GM23248 (cell line): Measurements from ENCODE around the gene CDC123.

ENCODE experiments used
- EZH2 ChIP-seq: fragments of 200-600 bp; sonication (generic); IDR thresholded peaks from 2 replicates; pipeline ENCODE4 v1.6.1; 2018; ENCODE audit warnings: antibody characterized with exemption, mild to moderate bottlenecking; ENCODE audit not compliant: insufficient read depth, poor library complexity, severe bottlenecking
- EZH2phosphoT487 ChIP-seq: fragments of 200-600 bp; sonication (generic); IDR thresholded peaks from 2 replicates; pipeline ENCODE4 v1.6.1; 2018; ENCODE audit warnings: antibody characterized with exemption, moderate library complexity, mild to moderate bottlenecking, low read depth; ENCODE audit not compliant: insufficient read depth

GRCh38 chr10:12214093-12214492, 18.1 kb downstream of the CDC123 start:
- TF ChIP-seq EZH2, result no peak
- no peak for TF ChIP-seq EZH2phosphoT487
